ENCODE measurements around the gene GOLGA8B.
"Not testable (repeated sequence)": the region's sequence is repeated elsewhere in the genome, so short reads cannot be mapped to it uniquely, and the experiment has no call there.

DNA sequence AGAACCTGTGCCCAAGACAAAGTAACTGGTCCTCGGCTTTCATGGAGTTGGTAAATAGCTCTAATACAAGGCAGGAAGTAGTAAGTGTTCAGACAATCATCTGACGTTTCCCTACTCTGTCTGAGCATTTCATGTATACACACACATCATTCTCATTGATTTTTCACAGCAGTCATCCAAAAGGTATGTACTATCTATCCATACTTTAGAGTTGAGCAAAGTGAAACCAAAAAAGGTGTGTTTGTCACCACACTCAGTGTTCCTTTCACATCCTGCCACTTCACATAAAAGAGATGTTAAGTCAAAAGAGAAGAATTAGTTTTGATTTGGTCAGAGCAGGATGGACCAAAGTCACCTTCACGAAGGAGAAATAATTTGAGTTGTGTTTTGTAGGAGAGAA is 33.3 kb downstream of the GOLGA8B start:
- TF ChIP-seq, protein P1, sequence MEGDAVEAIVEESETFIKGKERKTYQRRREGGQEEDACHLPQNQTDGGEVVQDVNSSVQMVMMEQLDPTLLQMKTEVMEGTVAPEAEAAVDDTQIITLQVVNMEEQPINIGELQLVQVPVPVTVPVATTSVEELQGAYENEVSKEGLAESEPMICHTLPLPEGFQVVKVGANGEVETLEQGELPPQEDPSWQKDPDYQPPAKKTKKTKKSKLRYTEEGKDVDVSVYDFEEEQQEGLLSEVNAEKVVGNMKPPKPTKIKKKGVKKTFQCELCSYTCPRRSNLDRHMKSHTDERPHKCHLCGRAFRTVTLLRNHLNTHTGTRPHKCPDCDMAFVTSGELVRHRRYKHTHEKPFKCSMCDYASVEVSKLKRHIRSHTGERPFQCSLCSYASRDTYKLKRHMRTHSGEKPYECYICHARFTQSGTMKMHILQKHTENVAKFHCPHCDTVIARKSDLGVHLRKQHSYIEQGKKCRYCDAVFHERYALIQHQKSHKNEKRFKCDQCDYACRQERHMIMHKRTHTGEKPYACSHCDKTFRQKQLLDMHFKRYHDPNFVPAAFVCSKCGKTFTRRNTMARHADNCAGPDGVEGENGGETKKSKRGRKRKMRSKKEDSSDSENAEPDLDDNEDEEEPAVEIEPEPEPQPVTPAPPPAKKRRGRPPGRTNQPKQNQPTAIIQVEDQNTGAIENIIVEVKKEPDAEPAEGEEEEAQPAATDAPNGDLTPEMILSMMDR (IDR thresholded peaks at IDR 0.05; ENCODE audit: low read depth, low read length) = not testable (repeated sequence)
- not testable (repeated sequence) for TF ChIP-seq EZH2phosphoT487 (IDR thresholded peaks at IDR 0.05; ENCODE audit: low read depth)

Data from OCI-LY3 (cell line).